PFSK-1 (cell line): ENCODE measurements around the gene TRA2B.

ENCODE experiments used
- FOXP2 ChIP-seq: optimal IDR thresholded peaks from 2 replicates; pipeline ENCODE3; 2011; ENCODE audit warnings: borderline replicate concordance, control low read depth, inconsistent platforms; ENCODE audit not compliant: insufficient read depth; ENCODE audit errors: extremely low read length, extremely low read depth
- POLR2AphosphoS5 ChIP-seq: IDR thresholded peaks from 2 replicates; pipeline ENCODE4 v1.6.1; 2012; ENCODE audit warnings: low read depth, mild to moderate bottlenecking, control low read depth, low read length, moderate library complexity
- REST ChIP-seq, 2 experiments: IDR thresholded peaks; 2 replicates each; pipeline versions ENCODE4 v1.6.1 to v1.8.0; 2011 to 2012; ENCODE audit warnings: low read depth in 2 of 2, low read length in 2 of 2, control low read depth in 1 of 2, inconsistent platforms in 1 of 2, mild to moderate bottlenecking in 1 of 2, moderate library complexity in 1 of 2; ENCODE audit not compliant: insufficient read depth in 1 of 2
- SIN3A ChIP-seq: IDR thresholded peaks from 2 replicates; pipeline ENCODE4 v1.6.1; 2012; ENCODE audit warnings: mild to moderate bottlenecking, low read length, moderate library complexity, borderline replicate concordance; ENCODE audit not compliant: insufficient read depth
- TAF1 ChIP-seq: IDR thresholded peaks from 2 replicates; pipeline ENCODE4 v1.6.1; 2012; ENCODE audit warnings: low read length, control low read depth, borderline replicate concordance; ENCODE audit not compliant: insufficient read depth

The TRA2B gene

GRCh38 chr3:185925353-185925752 is 12.5 kb downstream of the TRA2B start:
- TF ChIP-seq TAF1 (no peak), FOXP2 (no peak), POLR2AphosphoS5 (no peak), SIN3A (no peak), REST (IDR thresholded peaks at IDR 0.05; ENCODE audit: insufficient read depth in 1 of 2, low read depth in 2 of 2, low read length in 2 of 2) (no peak)

- no peak; the same call in 1 of the 2 replicates for TF ChIP-seq POLR2AphosphoS5
- no peak for TF ChIP-seq TAF1
- TF ChIP-seq REST (IDR thresholded peaks at IDR 0.05; ENCODE audit: insufficient read depth in 1 of 2, low read depth in 2 of 2, low read length in 2 of 2): no peak
- TF ChIP-seq SIN3A: no peak
- TF ChIP-seq FOXP2: no peak
Observed at GRCh38 chr3:185924375-185924774, 13.4 kb downstream of the TRA2B start.

- no peak for TF ChIP-seq TAF1
- TF ChIP-seq SIN3A: no peak
- TF ChIP-seq FOXP2: no peak
- no peak for TF ChIP-seq REST (IDR thresholded peaks at IDR 0.05; ENCODE audit: insufficient read depth in 1 of 2, low read depth in 2 of 2, low read length in 2 of 2)
- TF ChIP-seq POLR2AphosphoS5: no peak
Observed at GRCh38 chr3:185920184-185920583, 17.6 kb downstream of the TRA2B start.

GRCh38 chr3:185916042-185916833 is 21.6 kb downstream of the TRA2B start:
- no peak for TF ChIP-seq SIN3A
- no peak for TF ChIP-seq TAF1
- TF ChIP-seq POLR2AphosphoS5: no peak
- TF ChIP-seq FOXP2: no peak
- no peak for TF ChIP-seq REST (IDR thresholded peaks at IDR 0.05; ENCODE audit: insufficient read depth in 1 of 2, low read depth in 2 of 2, low read length in 2 of 2)
